ENCODE measurements around the gene CD244.
"Not testable (repeated sequence)": the region's sequence is repeated elsewhere in the genome, so short reads cannot be mapped to it uniquely, and the experiment has no call there.

CD244 gene, protein sequence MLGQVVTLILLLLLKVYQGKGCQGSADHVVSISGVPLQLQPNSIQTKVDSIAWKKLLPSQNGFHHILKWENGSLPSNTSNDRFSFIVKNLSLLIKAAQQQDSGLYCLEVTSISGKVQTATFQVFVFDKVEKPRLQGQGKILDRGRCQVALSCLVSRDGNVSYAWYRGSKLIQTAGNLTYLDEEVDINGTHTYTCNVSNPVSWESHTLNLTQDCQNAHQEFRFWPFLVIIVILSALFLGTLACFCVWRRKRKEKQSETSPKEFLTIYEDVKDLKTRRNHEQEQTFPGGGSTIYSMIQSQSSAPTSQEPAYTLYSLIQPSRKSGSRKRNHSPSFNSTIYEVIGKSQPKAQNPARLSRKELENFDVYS

DNA sequence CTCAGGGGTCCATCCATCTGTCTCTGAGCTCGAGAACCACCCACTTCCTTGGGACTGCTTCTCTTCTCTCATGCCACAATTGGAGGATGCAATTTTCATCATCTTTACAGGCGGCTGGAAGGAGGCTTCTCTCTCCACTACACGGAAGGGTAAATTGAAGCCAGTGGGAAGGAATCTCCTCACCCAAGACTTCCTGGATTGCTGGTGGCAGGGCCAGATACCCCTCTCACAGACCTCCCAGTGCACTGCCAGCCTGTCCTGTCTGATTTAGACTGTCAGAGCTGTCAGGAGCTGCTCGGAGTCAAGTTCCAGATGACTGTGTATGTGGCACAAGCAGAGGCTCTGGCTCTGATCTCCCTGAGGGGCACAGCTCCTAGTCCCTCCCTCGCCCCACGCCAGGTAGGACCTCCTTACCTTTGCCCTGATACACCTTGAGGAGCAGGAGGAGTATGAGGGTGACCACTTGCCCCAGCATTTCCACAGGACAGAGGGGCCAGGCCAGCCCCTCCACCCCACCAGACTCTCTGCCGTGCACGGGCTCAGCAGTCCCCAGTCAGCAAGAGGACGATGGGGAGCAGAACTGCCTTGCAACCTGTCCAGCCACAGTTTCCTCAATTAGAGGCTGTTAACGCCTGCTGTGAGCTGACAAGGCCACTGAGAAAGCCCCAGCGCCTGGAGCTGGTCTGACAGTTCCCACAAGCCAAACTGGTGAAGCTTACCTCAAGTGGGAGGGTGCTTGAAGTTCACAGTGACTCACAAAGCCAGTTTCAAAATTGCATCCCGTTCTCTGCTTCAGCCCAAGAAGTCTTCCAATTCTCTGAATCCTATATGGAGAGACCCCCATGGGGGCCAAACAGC, at the start of gene CD244:
CD244 (minus strand) TSS at position 685 of the 858 bp plus-strand sequence; CDS start at position 475, 210 bp downstream.
- DNase-seq (ENCODE audit: low spot score) = no peak

DNA sequence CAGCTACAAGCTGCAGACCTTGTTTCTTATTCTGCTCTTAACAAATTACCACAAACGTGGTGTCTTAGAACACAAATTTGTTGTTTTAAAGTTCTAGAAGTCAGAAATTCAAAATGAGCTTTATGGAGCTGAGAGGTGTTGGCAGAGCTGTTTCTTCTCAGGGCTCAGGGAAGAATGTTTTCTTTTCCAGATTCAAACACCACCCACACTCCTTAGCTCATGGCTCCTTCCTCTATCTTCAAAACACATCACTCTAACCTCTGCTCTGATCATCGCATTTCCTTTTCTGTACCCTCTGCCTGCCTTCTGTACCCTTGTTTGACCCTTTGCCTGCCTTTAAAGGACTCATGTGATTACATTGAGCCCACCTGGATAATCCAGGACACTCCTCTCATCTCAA, 49.2 kb upstream of the CD244 start:
- DNase-seq (ENCODE audit: low spot score) = no peak

DNA sequence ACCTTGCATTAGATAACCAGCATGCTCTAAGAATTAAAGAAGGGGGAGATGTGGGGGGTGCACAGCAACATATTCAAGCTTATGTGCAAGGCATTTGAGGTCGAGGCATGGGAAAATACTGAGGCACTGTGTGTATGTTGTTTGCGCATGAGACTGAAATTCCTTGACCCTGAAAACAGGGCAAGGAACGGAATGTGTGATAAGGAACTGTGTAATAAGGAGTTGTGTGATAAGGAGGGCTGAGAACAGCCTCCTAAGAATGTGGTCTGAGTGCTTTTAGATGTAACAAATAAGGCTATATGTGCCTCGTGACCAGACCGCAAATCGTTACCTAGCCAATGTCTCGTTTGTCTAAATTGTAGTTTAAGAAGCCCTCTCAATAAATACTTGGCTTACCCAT, 48.8 kb upstream of the CD244 start:
- no peak for DNase-seq (ENCODE audit: low spot score)

DNA sequence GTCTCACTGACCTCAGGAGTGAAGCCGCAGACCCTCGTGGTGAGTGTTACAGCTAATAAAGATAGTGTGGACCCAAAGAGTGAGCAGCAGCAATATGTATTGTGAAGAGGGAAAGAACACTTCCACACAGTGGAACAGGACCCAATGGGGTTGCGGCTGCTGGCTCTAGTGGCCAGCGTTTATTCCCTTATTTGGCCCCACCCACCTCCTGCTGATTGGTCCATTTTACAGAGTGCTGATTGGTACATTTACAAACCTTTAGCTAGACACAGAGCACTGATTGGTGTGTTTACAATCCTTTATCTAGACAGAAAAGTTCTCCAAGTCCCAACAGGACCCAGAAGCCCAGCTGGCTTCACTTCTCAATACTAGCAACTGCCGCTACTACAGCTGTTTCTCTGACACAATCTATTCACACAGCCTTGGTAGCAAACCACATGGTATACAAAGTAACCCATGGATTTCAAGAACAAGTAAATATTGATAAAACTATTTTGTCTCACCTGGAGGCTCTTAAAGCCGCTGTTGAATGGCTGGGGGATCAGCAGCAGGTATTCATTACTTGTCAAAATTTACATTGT, 47.6 kb upstream of the CD244 start:
- no peak for DNase-seq (ENCODE audit: low spot score)

DNA sequence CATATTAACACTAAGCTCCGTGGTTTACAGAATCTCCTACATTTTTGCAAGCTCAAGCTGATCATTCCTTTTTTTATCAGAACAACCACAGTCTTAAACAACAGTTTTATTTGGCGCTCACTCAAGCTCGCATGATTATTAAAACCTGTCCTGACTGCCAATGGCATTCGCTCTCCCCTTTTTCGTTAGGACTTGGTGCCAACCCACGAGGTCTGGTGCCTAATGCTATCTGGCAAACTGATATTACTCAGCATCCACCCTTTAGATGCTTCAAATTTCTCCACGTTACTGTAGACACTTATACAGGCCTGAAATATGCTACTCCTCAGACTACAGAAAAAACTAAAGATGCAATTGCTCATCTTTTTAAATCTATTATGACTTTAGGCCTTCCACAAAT, 45.3 kb upstream of the CD244 start:
- DNase-seq (ENCODE audit: low spot score) = no peak

DNA sequence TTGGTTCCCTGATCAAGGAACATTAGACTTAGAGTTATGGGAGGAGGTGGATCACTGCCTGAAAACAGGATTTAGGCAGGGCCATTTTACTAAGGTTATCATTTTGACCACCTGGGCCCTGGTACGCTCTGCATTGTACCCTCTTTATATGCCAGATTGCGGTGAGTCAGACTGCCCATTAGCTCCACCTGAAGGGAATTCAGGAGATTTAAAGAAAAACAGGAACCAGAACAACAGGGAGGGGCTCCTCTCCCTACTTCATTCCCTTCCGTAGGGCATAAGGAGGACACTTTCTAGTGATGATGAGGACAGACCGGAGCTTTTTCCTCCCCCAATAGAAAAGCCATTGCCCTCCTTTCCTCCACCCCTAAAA, 42.9 kb upstream of the CD244 start:
- no peak for DNase-seq (ENCODE audit: low spot score)

DNA sequence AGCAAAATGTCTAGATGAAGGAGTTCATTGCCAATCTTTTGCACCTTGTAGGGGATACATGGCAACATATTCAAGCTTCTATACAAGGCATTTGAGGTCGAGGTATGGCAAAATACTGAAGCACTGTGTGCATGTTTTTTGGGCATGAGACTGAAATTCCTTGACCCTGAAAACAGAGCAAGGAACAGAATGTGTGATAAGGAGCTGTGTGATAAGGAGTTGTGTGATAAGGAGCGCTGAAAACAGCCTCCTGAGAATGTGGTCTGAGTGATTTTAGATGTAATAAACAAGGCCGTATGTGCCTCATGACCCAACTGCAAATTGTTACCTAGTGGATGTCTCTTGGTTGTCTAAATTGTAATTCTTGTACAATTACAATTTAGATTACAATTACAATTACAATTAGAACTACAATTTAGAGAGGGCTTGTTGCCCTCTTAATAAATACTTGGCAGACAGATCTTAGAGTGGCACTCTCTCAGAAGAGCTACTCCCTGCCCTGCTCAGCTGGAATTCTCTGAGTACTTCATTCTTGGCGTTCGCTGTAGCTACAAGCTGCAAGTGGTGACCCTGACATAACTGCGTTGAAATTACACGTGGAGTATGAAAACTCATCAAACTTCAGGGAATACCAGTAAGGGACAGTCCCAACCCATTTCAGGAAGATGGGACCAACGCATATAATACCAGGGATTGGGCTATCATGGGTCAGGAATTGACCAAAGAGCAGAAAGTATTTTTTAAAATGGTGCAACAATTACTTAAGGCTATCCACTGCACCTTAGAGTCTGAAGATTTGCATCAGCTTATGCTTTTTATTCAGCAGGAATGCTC, 42.3 kb upstream of the CD244 start:
- DNase-seq (ENCODE audit: low spot score) = no peak

DNA sequence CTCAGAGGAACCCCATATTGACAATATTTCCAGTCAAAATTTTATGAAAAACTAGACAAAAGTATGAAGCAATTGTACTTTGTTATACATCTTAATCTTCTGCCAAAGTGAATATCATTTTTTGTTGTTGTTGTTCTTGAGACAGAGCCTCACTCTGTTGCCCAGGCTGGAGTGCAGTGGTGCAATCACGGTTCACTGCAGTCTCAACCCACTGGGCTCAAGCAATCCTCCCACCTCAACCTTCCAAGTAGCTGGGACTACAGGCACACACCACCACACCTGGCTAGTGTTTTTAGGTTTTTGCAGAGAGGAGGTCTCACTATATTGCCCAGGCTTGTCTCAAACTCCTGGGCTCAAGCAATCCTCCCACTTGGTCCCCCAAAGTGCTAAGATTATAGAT, 39.6 kb upstream of the CD244 start:
- DNase-seq (ENCODE audit: low spot score) = not testable (repeated sequence)

DNA sequence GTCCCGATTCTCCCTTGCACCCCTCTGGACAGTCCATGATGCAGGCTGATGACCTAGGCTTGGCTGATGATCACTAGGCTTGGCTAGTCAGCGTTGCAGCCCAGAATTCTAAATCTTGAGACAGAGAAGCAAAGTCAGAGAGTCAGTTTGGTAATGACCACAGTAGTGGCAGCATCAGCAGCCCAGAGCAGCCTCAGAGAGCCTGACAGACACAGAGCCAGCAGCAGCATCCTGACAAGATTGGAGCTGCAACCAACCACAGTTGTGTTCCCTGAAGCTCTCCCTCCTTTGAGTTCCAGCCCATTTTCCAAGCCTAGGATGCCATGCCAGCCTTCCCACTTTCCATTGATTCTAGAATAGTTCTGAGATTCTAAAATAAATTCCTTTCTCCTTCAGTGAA, 39.1 kb upstream of the CD244 start:
- DNase-seq (ENCODE audit: low spot score) = no peak

DNA sequence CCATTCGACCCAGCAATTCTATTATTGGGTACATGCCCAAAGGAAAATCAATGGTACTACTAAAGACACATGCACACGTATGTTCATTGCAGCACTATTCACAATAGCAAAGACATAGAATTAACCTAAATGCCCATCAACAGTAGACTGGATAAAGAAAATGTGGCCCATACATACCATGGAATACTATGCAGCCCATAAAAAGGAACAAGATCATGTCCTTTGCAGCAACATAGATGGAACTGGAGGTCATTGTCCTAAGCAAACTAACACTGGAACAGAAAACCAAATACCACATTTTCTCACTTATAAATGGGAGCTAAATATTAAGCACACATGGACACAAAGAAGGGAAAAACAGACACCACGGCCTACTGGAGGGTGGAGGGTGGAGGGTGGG, 38.0 kb upstream of the CD244 start:
- DNase-seq (ENCODE audit: low spot score) = not testable (repeated sequence)

DNA sequence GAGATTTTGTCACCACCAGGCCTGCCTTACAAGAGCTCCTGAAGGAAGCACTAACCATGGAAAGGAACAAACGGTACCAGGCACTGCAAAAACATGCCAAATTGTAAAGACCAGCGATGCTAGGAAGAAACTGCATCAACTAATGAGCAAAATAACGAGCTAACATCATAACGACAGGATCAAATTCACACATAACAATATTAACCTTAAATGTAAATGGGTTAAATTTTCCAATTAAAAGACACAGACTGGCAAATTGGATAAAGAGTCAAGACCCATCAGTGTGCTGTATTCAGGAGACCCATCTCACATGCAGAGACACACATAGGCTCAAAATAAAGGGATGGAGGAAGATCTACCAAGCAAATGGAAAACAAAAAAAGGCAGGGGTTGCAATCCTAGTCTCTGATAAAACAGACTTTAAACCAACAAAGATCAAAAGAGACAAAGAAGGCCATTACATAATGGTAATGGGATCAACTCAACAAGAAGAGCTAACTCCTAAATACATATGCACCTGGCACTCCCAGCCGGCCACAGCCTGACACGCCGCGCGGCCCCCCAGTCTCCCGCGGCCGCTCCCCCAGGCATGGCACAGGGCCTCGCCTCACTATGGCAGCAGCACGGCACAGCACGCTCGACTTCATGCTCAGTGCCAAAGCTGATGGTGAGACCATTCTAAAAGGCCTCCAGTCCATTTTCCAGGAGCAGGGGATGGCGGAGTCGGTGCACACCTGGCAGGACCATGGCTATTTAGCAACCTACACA, 31.9 kb upstream of the CD244 start:
- DNase-seq (ENCODE audit: low spot score) = not testable (repeated sequence)

DNA sequence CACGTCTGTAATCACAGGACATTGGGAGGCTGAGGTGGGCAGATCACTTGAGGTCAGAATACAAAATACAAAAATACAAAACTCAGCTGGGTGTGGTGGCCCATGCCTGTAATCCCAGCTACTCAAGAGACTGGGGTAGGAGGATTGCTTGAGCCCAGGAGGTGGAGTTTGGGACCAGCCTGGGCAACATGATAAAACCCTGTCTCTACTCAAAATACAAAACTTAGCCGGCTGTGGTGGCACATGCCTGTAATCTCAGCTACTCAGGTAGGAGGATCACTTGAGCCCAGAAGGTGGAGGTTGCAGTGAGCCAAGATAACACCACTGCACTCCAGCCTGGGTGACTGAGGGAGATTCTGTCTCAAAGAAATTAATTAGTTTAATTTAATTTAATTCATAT, 28.8 kb upstream of the CD244 start:
- no peak for DNase-seq (ENCODE audit: low spot score)

DNA sequence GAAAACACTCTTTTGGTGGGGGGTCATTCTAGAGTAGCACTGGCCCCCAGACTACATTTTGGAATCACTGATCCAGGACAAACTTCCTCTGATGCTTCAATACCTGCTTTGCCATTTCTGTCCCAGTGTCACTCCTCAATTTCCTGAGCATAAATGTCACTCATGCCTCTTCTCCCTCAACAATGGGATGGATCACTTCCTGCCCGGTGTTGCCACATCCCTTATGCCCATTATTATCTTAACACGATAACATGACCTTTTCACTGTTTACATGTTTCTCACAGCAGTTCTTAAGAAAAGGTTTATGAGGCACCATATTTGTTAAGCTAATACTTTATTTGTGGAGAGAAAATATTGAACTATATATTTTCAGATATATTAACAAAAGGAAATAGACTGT, 26.2 kb upstream of the CD244 start:
- DNase-seq (ENCODE audit: low spot score) = no peak

DNA sequence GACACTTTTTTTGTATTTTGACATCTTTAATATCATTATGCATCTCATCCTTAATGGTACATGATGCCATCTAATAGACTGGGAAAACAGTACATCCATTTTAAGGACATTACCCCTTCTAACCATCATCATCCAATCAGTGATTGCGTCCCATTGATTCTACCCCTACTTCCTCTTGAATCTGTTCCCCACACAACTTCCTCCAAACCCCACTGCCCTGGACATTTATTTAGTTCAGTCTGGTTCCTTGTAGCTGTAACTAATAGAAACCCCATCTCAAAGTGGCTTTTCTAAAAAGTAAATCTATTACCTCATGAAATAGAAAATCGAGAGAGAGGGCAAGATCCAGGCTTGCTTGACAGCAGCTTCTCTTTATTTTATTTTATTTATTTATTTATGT, 24.4 kb upstream of the CD244 start:
- no peak for DNase-seq (ENCODE audit: low spot score)

DNA sequence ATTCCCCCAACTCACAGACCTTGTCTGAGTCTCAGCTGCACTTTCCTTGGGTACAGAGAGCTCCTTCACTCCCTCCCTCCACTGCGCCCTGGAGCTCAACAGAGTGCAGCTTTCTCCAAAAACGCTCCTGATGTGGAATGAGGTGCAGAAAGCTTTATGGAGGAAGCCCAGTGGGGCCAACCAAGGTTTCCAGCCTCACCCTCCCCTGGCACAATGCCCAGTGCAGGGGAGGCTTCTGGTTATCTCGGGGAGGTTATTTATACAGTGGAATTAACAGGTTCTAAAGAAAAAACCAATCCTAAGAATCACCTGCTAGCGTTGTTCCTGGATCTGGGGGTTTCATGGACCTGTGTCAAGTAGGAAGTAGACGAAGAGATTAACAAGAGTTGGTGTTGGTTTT, 22.4 kb upstream of the CD244 start, which contains the start of gene ITLN1:
ITLN1 (minus strand) TSS at position 139 of the 400 bp plus-strand sequence. CDS start 303 bp downstream, outside the sequence.
- no peak for DNase-seq (ENCODE audit: low spot score)

DNA sequence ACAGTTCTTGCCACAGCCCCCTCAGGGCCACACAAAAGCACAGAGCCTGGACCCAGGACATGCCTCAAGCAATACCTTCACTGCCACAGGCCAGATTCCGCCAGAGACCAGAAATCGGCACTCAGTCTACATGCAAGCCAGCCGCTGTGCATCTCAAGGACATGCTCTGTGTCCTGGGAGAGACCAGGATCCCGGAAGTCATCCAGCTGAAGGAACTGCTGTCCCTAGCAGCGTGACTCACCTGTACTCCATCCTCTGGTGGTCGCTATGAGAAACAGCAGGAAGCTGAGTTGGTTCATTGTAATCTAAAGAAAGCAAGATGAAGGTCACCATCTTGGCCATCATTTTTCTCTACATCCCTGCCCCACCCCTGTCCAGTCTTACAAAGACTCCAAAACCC, 21.9 kb upstream of the CD244 start:
- DNase-seq (ENCODE audit: low spot score) = no peak

DNA sequence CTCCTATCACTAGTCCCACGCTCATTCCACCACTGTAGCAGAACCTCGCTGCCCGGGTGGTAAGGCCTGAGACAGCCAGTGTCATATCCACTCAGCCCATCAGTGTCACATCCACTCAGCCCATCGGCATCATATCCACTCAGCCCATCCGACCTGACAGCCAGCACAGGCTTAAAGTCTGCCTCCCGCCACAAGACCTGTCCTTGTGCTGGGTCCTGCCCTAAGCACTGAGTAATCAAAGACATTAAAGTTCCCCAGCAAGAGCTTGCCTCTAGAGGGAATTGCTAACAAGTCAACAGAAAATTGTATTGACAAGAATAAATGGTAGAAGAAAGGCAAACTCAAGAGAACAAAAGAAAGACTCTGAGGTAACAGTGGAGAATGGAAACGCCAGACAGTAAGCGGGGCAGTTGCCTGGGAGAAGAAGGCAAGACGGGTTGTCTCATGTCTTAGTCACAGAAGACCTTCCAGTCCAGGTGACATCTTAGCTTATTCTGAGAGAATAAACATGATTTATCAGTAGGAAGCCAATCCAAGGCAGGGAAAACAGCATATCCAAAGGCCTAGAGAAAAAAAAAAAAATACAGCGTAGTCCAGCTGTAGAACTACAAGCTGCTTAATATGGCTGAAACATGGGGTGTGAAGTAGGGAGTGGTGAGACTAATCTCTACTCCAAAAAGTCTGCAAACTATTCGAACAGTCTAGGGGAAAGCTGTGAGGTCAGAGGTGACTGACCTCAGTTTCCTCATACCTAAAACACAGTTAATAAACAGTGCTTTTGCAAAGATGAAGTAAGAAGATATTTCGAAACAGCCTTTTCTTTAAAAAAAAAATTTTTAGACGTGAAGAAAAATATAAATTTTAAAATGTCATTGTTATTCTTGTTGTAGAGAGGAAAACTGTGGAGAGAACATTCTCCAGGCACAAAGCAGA, 21.2 kb upstream of the CD244 start:
- DNase-seq (ENCODE audit: low spot score) = no peak

DNA sequence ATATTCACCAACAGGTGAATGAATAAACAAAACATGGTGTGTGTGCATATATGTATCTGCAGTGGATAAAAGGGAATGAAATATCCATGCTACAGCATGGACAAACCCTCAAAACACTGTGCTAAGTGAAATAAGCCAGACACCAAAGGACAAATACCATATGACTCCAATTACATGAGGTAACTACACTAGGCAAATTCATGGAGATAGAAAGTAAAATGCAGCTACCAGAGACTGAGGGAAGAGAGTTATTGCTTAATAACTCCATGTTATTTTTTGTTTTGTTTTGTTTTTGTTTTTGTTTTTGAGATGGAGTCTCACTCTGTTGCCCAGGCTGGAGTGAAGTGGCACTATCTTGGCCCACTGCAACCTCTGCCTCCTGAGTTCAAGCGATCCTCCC, 19.9 kb upstream of the CD244 start:
- DNase-seq (ENCODE audit: low spot score) = no peak

DNA sequence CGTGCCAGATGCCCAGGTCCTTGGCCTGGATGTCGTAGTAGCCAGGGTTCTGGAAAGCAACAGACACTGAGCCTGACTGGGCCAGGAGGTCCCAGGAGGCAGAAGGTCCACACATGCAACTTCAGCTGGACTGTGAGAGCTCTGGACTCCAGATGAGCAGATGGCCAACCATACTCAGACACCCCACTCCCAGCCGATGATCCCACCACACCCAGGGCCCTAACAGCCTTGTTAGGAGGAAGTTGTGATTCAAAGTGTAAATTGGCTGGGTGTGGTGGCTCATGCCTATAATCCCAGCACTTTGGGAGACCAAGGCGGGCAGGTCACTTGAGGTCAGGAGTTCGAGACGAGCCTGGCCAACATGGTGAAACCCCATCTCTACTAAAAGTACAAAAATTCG, 18.6 kb upstream of the CD244 start:
- not testable (repeated sequence) for DNase-seq (ENCODE audit: low spot score)

DNA sequence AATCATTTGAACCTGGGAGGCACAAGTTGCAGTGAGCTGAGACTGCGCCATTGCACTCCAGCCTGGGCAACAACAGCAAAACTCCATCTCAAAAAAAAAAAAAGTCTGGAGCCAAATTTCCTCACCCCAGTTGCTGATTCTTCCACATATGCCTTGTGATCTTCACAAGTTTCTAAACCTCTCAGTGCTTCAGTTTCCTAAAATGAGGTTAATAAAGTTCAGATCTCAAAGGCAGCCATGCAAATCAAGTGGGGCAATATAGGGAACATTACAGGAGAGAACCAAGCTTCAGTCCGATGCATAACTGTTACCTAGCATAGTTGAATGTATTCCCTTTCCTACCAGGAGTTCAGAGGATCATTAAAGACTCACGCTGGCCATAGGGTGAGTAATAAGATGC, 17.5 kb upstream of the CD244 start:
- DNase-seq (ENCODE audit: low spot score) = no peak
